H1 (cell line): ENCODE measurements around the gene PIWIL1.

Experiments used
- EGR1 ChIP-seq: IDR thresholded peaks from 2 replicates; pipeline ENCODE4 v1.6.1; 2011; ENCODE audit warnings: low read depth, low read length, borderline replicate concordance
- EZH2 ChIP-seq: fragments of 200-600 bp; sonication (generic); IDR thresholded peaks from 2 replicates; pipeline ENCODE4 v1.7.1; 2012; ENCODE audit warnings: low read depth, mild to moderate bottlenecking, moderate library complexity, low read length, inconsistent platforms; ENCODE audit not compliant: severe bottlenecking
- GABPA ChIP-seq: IDR thresholded peaks from 2 replicates; pipeline ENCODE4 v1.6.1; 2011; ENCODE audit warnings: mild to moderate bottlenecking, low read length, moderate library complexity, borderline replicate concordance; ENCODE audit not compliant: insufficient read depth
- JUND ChIP-seq: IDR thresholded peaks from 2 replicates; pipeline ENCODE4 v1.6.1; 2011; ENCODE audit warnings: mild to moderate bottlenecking, improper control_type of control experiment, low read length
- POLR2AphosphoS5 ChIP-seq: IDR thresholded peaks from 2 replicates; pipeline ENCODE4 v1.6.1; 2011; ENCODE audit warnings: low read depth, low read length
- SIN3A ChIP-seq, 2 experiments: IDR thresholded peaks in 1 of 2; conservative IDR thresholded peaks in 1 of 2; 2 replicates each; pipeline ENCODE4 v1.6.1; 2011 to 2012; ENCODE audit warnings: low read length in 2 of 2, improper control_type of control experiment in 1 of 2, low read depth in 1 of 2, mild to moderate bottlenecking in 1 of 2
- ZNF274 ChIP-seq: IDR thresholded peaks from 2 replicates; pipeline ENCODE4 v1.7.0; 2012; ENCODE audit warnings: low read length, borderline replicate concordance; ENCODE audit errors: extremely low read depth
- TF ChIP-seq, protein P1 (sequence below), 3 experiments: IDR thresholded peaks; 1 replicate in 2 of 3; 2 replicates in 1 of 3; pipeline versions ENCODE4 v1.5.1 to v1.6.1; 2011; ENCODE audit warnings: low read length in 3 of 3, mild to moderate bottlenecking in 3 of 3, inconsistent platforms in 2 of 3, low read depth in 1 of 3, moderate library complexity in 1 of 3; ENCODE audit not compliant: insufficient read depth in 1 of 3; ENCODE audit errors: control extremely low read depth in 1 of 3
- TF ChIP-seq, protein P2 (sequence below): IDR thresholded peaks from 2 replicates; pipeline ENCODE4 v1.6.1; 2011; ENCODE audit warnings: low read length, improper control_type of control experiment

DNA sequence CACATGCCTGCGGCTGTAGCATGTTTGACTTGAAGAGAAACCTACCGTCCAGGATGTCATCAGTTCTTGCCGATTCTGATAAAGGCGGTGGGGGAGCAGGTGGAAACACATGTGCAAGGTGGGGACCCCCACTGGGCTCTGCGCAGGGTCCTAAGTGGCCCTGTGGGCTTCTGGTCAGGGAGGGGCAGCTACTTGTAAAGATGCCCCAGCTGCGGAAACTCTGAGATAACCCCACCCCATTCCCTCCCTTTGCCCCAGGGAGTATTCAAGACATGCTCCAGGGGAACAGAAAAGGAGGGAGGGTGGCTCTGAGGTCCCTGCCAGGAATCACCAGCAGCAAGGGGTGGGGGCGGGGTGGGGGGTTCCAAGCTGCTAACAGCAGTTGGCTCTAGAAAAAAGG lies 67.6 kb downstream of the PIWIL1 start:
- TF ChIP-seq, protein P1, sequence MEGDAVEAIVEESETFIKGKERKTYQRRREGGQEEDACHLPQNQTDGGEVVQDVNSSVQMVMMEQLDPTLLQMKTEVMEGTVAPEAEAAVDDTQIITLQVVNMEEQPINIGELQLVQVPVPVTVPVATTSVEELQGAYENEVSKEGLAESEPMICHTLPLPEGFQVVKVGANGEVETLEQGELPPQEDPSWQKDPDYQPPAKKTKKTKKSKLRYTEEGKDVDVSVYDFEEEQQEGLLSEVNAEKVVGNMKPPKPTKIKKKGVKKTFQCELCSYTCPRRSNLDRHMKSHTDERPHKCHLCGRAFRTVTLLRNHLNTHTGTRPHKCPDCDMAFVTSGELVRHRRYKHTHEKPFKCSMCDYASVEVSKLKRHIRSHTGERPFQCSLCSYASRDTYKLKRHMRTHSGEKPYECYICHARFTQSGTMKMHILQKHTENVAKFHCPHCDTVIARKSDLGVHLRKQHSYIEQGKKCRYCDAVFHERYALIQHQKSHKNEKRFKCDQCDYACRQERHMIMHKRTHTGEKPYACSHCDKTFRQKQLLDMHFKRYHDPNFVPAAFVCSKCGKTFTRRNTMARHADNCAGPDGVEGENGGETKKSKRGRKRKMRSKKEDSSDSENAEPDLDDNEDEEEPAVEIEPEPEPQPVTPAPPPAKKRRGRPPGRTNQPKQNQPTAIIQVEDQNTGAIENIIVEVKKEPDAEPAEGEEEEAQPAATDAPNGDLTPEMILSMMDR (IDR thresholded peaks at IDR 0.05; ENCODE audit: control extremely low read depth in 1 of 3, insufficient read depth in 1 of 3, low read depth in 1 of 3, low read length in 3 of 3): no peak
- TF ChIP-seq, protein P2, sequence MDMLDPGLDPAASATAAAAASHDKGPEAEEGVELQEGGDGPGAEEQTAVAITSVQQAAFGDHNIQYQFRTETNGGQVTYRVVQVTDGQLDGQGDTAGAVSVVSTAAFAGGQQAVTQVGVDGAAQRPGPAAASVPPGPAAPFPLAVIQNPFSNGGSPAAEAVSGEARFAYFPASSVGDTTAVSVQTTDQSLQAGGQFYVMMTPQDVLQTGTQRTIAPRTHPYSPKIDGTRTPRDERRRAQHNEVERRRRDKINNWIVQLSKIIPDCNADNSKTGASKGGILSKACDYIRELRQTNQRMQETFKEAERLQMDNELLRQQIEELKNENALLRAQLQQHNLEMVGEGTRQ: no peak
- TF ChIP-seq EZH2 (no peak), POLR2AphosphoS5 (no peak), EGR1 (no peak), GABPA (no peak), SIN3A (conservative IDR thresholded peaks at IDR 0.05 in 1 of 2, IDR thresholded peaks at IDR 0.05 in 1 of 2; ENCODE audit: low read depth in 1 of 2, low read length in 2 of 2) (no peak), JUND (no peak), ZNF274 (no peak)
